PC-3 (cell line): ENCODE data around the gene ZNF407. TPM values are rescaled to one million over a fixed set of nuclear protein-coding genes. Genes with fewer than 3 reads are reported as not detected.

Experiments used
- ATAC-seq: fragments of 200-7000 bp; cut with Tn5 transposase; 2 replicates; pipeline ENCODE4 v1.9.1; 2020; ENCODE audit warnings: mild to moderate bottlenecking, moderate library complexity
- BruUV-seq: library from RNA; stranded (reverse); fragments of 400-500 nt; replicated peaks from 2 replicates; lab custom pipeline; 2021; lab: Mats Ljungman, UMichigan
- CTCF ChIA-PET: fragments of 300-600 bp; sonication (Branson Sonifier 250); formaldehyde crosslinking; loops from one replicate; lab custom pipeline; 2022; ENCODE audit warnings: antibody characterized with exemption; lab: Charles Lee
- POLR2A ChIA-PET: fragments of 300-600 bp; sonication (Branson Sonifier 250); formaldehyde crosslinking; loops from one replicate; lab custom pipeline; 2022; ENCODE audit warnings: antibody characterized with exemption; ENCODE audit not compliant: unreplicated experiment; lab: Charles Lee
- DNase-seq: peaks from one replicate; pipeline ENCODE4 v3.0.0-alpha.2; 2015
- H2AFZ ChIP-seq: fragments of 300-600 bp; sonication (generic); 2 replicates; pipeline ENCODE4 v1.6.0; 2016; ENCODE audit warnings: antibody characterized with exemption, low read length
- H3F3A ChIP-seq: fragments of 300-600 bp; sonication (generic); one replicate; pipeline ENCODE4 v1.6.0; 2017; ENCODE audit warnings: antibody characterized with exemption, low read length, control low read depth, mild to moderate bottlenecking; ENCODE audit not compliant: unreplicated experiment
- H3K27ac ChIP-seq: fragments of 300-600 bp; sonication (generic); 2 replicates; pipeline ENCODE4 v1.5.1; 2016; ENCODE audit warnings: mild to moderate bottlenecking, low read length
- H3K27me3 ChIP-seq: fragments of 300-600 bp; sonication (generic); 2 replicates; pipeline ENCODE4 v1.6.1; 2016; ENCODE audit warnings: low read length, mixed read lengths
- H3K36me3 ChIP-seq: fragments of 300-600 bp; sonication (generic); 2 replicates; pipeline ENCODE4 v1.6.1; 2016; ENCODE audit warnings: low read depth, mixed run types, low read length, mixed read lengths
- H3K4me1 ChIP-seq: fragments of 300-600 bp; sonication (generic); 2 replicates; pipeline ENCODE4 v1.5.1; 2016; ENCODE audit warnings: low read length; ENCODE audit not compliant: insufficient read depth
- H3K4me2 ChIP-seq: fragments of 300-600 bp; sonication (generic); 2 replicates; pipeline ENCODE4 v1.6.0; 2016; ENCODE audit warnings: low read length
- H3K4me3 ChIP-seq: fragments of 300-600 bp; sonication (generic); 2 replicates; pipeline ENCODE4 v1.5.1; 2016; ENCODE audit warnings: mild to moderate bottlenecking, low read length, mixed read lengths
- H3K79me2 ChIP-seq: fragments of 300-600 bp; sonication (generic); 2 replicates; pipeline ENCODE4 v1.6.1; 2017; ENCODE audit warnings: low read length, mixed read lengths
- H3K9ac ChIP-seq: fragments of 300-600 bp; sonication (generic); 2 replicates; pipeline ENCODE4 v1.6.0; 2016; ENCODE audit warnings: mild to moderate bottlenecking, low read length
- H3K9me2 ChIP-seq: fragments of 300-600 bp; sonication (generic); replicated peaks from 2 replicates; pipeline ENCODE4 v1.6.1; 2016; ENCODE audit warnings: mixed run types, low read length, mixed read lengths
- H3K9me3 ChIP-seq: fragments of 300-600 bp; sonication (generic); 2 replicates; pipeline ENCODE4 v1.6.1; 2016; ENCODE audit warnings: low read length, mixed read lengths
- H4K20me1 ChIP-seq: fragments of 300-600 bp; sonication (generic); 2 replicates; pipeline ENCODE4 v1.6.1; 2016; ENCODE audit warnings: low read length, mixed read lengths
- CTCF ChIP-seq: fragments of 300-600 bp; sonication (generic); conservative IDR thresholded peaks from 2 replicates; pipeline ENCODE4 v1.5.1; 2017; ENCODE audit warnings: antibody characterized with exemption, low read depth, mild to moderate bottlenecking, low read length
- EZH2 ChIP-seq: fragments of 300-600 bp; sonication (generic); IDR thresholded peaks from one replicate; pipeline ENCODE4 v1.6.1; 2017; ENCODE audit warnings: antibody characterized with exemption, mild to moderate bottlenecking, low read length; ENCODE audit not compliant: unreplicated experiment
- EZH2phosphoT487 ChIP-seq: fragments of 300-600 bp; sonication (generic); IDR thresholded peaks from 2 replicates; pipeline ENCODE4 v1.6.1; 2018; ENCODE audit warnings: mild to moderate bottlenecking, antibody characterized with exemption, low read length, borderline replicate concordance
- intact Hi-C: fragments of 100-400 bp; cut with micrococcal nuclease; formaldehyde crosslinking; loops from 2 replicates; pipeline ENCODE4 v1.9.0; 2023
- total RNA-seq: library from RNA; depleted of rRNA; stranded (reverse); fragments of >200 nt; gene quantifications from 2 replicates; pipeline ENCODE4 v1.2.3, GENCODE V29; 2014

ZNF407 gene
- total RNA-seq, 1 experiment from 2014 or later: 9.3 TPM

GRCh38 chr18:75065251-75066000 lies 467.8 kb downstream of the ZNF407 start:
- no peaks in the 10 kb centered on the region for H3K9me2 ChIP-seq
- ChIA-PET POLR2A (no interaction called here), CTCF (no interaction called here)
- no peak overlapping the region for H3K27ac ChIP-seq
- H3K4me2 ChIP-seq: no peak overlapping the region
- no peak overlapping the region for H3K4me3 ChIP-seq
- no peaks in the 10 kb centered on the region for H4K20me1 ChIP-seq
- H3K9ac ChIP-seq: no peak overlapping the region
- H2AFZ ChIP-seq: no peak overlapping the region
- no peaks in the 10 kb centered on the region for H3K36me3 ChIP-seq
- H3K79me2 ChIP-seq: no peaks in the 10 kb centered on the region
- DNase-seq (no peak), ATAC-seq (no peak)
- intact Hi-C loops: no loop called here
- no peak for TF ChIP-seq EZH2
- TF ChIP-seq EZH2phosphoT487: no peak
- no peak for TF ChIP-seq CTCF
- H3K9me3 ChIP-seq: no peaks in the 10 kb centered on the region
- H3F3A ChIP-seq: no peaks in the 10 kb centered on the region
- BruUV-seq: no TSS peak
- H3K4me1 ChIP-seq: peaks cover 10% of the 10 kb centered on the region
- H3K27me3 ChIP-seq: no peaks in the 10 kb centered on the region

GRCh38 chr18:75066021-75066880 lies 468.6 kb downstream of the ZNF407 start:
- ATAC-seq (no peak), DNase-seq (no peak)
- BruUV-seq: no TSS peak
- H3K4me1 ChIP-seq: peaks cover 15% of the 10 kb centered on the region
- H3K79me2 ChIP-seq: no peaks in the 10 kb centered on the region
- no peaks in the 10 kb centered on the region for H3K9me2 ChIP-seq
- H3K27me3 ChIP-seq: no peaks in the 10 kb centered on the region
- intact Hi-C loops: no loop called here
- H3F3A ChIP-seq: peaks cover 1% of the 10 kb centered on the region
- H3K9me3 ChIP-seq: no peaks in the 10 kb centered on the region
- no peak overlapping the region for H3K4me3 ChIP-seq
- H2AFZ ChIP-seq: no peak overlapping the region
- CTCF ChIA-PET: no interaction called here
- POLR2A ChIA-PET: no interaction called here
- TF ChIP-seq CTCF (no peak), EZH2phosphoT487 (no peak), EZH2 (no peak)
- no peaks in the 10 kb centered on the region for H3K36me3 ChIP-seq
- no peak overlapping the region for H3K4me2 ChIP-seq
- no peak overlapping the region for H3K9ac ChIP-seq
- no peaks in the 10 kb centered on the region for H4K20me1 ChIP-seq
- no peak overlapping the region for H3K27ac ChIP-seq
